ENCODE data around the gene EVC2. TPM values are rescaled to one million over a fixed set of nuclear protein-coding genes. Genes with fewer than 3 reads are reported as not detected.

Gene EVC2, protein sequence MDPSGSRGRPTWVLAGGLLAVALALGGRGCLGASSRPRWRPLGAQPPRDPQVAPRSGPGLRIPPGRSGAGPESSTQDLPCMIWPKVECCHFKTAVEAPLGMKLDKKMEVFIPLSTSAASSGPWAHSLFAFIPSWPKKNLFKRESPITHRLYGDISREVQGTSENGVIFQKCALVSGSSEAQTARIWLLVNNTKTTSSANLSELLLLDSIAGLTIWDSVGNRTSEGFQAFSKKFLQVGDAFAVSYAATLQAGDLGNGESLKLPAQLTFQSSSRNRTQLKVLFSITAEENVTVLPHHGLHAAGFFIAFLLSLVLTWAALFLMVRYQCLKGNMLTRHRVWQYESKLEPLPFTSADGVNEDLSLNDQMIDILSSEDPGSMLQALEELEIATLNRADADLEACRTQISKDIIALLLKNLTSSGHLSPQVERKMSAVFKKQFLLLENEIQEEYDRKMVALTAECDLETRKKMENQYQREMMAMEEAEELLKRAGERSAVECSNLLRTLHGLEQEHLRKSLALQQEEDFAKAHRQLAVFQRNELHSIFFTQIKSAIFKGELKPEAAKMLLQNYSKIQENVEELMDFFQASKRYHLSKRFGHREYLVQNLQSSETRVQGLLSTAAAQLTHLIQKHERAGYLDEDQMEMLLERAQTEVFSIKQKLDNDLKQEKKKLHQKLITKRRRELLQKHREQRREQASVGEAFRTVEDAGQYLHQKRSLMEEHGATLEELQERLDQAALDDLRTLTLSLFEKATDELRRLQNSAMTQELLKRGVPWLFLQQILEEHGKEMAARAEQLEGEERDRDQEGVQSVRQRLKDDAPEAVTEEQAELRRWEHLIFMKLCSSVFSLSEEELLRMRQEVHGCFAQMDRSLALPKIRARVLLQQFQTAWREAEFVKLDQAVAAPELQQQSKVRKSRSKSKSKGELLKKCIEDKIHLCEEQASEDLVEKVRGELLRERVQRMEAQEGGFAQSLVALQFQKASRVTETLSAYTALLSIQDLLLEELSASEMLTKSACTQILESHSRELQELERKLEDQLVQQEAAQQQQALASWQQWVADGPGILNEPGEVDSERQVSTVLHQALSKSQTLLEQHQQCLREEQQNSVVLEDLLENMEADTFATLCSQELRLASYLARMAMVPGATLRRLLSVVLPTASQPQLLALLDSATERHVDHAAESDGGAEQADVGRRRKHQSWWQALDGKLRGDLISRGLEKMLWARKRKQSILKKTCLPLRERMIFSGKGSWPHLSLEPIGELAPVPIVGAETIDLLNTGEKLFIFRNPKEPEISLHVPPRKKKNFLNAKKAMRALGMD
- 10.7 and 12.9 TPM in 2 replicates for total RNA-seq

DNA sequence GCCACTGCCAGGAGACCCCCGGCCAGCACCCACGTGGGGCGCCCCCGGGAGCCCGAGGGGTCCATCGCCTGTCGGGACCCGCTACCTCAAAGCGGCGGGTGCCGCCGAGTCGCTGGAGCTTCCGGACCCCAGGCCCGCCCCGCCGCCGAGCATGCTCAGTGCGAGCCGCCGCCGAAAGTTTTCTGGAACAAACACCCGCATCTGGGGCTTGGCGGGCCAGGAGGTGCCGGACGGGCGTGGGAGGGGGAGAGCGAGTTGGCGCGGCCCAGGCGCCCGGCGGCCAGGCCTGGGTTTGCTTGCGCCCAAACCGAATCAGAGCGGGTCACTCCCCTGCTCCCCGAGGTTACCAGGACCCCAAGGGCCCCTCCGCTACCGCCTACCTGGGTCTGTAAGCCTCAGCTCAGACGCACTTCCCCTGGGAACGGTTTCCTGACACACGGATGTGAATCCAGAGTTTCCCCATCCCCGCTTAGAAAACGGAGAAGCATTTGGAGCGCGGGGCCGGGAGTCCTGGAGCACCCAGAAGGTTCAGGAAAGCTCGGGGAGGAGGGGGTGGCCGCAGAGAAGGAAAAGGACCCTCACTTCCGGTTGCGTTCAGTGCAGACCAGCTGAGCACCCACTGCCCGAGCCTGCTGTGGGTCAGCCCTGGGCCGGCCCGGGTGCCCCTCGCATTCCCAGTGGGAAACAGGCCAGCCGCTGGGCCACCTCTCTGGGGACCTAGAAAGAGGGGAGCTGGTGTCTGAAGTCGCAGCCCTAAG is at the start of gene EVC2:
Gene EVC2 (minus strand): TSS at position 111 of the 758 bp plus-strand sequence. CDS start 46 bp downstream, at position 65.

DNA sequence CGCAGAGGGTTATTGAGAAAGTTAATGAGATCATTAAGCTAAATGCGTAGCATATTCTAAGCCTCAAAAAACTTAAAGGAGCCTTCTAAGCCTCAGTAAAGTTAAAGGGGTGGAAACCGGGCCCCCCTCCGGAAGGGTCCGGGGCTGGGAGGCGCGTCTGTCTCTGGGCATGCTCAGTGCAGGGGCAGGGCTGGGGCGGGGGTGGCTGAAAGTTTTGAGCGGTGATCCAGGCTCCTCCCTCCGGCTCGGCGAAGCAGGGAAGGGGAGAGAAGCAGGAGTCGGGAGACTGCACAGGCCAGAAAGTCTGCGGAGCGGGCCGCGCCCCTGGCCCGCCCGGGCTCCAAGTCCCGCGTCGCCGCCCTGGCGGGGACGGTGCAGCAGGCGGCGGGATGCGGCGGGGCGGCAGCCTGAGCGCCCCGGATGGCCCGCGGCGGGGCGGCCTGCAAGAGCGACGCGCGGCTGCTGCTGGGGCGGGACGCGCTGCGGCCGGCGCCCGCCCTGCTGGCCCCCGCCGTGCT is 2.7 kb upstream of the EVC2 start, which contains the start of gene EVC:
Gene EVC (plus strand): TSS at position 241 of the 518 bp plus-strand sequence. CDS start 180 bp downstream, at position 421.

Other genes with a start within 250 kb of the EVC2 start
- 34.8 and 36.8 TPM in 2 replicates for gene EVC, start 2.6 kb upstream of the EVC2 start, total RNA-seq
- gene CRMP1, start 184.5 kb upstream of the EVC2 start, total RNA-seq, result under 0.01 and 0.14 TPM in 2 replicates

All from smooth muscle cell of bladder (primary cell).